GM19239 (cell line): ENCODE data around the gene ZCCHC24.
"Not testable (repeated sequence)": the region's sequence is repeated elsewhere in the genome, so short reads cannot be mapped to it uniquely, and the experiment has no call there.

ENCODE experiments used
- DNase-seq: peaks from one replicate; pipeline ENCODE4 v3.0.0; 2011; ENCODE audit warnings: low spot score; ENCODE audit not compliant: insufficient read length
- FAIRE-seq: peaks from 2 replicates; lab custom pipeline; 2011; peaks lifted over from hg19 to GRCh38; lab: Jason Lieb, UNC

The ZCCHC24 gene

DNA sequence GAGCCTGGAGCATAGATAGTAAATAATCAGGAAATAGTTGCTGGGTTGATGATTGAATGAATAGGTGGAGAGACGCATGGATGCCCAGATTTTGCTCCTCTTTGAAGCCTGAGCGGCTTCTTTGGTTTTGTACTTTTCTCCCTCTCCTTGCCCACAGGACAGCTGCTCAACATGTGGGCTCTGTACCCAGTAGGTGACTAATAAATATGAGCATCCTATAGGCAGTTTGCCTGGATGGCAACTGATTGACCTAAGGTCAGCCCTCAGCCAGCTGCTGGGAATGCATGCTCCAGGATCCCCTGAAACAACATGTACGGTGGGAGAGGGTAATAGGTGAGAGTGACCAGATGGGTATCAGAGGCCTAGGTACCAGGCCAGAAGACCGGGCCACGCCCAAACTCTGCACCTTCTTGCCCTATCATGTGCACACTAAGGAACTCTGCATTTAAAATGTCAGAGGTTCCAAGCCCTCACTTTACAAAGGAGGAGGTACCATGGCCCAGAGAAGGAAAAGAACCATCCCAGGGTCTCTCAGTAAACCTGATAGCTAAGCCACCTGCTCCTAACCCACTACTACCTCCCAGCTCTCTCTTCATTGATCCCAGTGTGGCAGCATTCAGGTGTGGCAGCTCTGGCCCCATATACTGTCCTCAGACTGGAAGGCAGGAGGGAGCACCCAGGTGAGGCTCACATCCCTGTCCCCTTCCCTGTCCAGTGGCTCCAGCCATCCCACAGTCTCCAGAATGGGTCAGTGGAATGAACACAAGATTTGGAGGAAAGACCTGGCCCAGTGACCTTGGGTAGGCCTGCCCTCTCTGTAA is 2.7 kb upstream of the ZCCHC24 start:
- no peak for DNase-seq

DNA sequence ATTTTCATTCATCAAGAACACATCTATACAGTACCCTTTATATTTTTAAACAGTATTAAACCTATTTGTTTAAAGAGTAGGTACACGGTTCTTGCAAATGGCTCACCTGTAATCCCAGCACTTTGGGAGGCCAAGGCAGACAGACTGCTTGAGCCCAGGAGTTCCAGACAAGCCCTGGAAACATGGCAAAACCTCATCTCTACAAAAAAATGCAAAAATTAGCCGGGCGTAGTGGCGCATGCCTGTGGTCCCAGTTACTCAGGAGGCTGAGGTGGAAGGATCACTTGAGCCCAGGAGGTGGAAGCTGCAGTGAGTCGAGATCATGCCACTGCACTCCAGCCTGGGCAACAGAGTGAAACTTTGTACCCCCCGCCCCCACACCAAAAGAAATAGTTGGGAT is 1.8 kb upstream of the ZCCHC24 start:
- not testable (repeated sequence) for FAIRE-seq, DNase-seq

More for the DNA sequence above, 2.7 kb upstream of the ZCCHC24 start:
- no peak for FAIRE-seq

DNA sequence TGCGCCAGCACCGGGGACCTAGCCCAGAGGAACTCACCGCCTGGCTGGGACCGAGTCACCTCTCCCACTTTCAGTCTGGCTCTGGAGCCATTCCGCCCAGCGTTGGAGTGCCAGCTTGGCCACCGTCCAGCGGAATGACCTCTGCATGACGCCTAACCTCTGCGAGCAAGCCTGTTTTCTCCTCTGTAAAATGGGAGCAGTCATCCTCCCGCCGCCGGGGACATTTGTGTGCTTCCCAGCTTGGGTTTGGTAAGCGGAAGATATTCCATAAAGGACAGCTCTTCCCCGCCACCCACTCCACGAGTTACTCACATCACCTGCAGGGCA is 1.3 kb upstream of the ZCCHC24 start:
- FAIRE-seq (no peak), DNase-seq (no peak)

DNA sequence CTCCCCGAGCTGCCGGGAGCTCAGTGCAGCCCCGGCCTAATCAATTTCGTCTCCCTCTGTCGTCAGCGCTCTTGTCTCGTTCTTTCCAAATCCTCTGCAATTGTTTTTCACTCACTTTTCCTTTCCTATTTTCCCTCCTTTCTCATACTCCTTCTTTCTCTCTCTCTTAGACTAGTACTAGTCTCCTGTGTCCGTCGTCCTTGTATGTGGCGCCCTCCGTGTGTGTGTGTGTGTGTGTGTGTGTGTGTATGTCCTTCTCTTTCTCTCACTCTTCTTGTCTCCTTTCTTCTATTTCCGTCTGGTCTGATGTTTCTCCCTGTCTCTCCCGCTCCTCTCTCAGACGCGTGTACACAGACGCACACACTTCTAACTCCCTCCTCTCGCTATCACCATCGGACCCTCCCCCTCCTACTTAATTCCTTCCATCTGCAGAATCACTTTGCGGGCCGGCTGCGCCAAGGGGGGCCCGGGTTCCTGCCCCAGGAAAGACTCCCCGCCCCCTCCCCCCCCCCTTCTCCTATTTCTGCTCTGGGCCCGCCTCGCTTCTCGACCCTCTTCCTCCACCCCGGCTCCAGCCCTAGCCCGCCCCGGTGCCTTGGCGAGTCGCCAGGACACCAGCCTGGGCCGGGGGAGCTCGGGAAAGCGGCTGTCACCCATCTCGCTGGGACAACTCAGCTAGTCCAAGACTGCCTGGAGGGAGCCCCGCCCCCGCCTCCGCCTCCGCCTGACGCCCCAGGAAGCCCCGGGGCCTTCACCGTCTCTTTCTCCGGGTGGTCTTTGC is 743 bp upstream of the ZCCHC24 start:
- DNase-seq = no peak
- no peak for FAIRE-seq

DNA sequence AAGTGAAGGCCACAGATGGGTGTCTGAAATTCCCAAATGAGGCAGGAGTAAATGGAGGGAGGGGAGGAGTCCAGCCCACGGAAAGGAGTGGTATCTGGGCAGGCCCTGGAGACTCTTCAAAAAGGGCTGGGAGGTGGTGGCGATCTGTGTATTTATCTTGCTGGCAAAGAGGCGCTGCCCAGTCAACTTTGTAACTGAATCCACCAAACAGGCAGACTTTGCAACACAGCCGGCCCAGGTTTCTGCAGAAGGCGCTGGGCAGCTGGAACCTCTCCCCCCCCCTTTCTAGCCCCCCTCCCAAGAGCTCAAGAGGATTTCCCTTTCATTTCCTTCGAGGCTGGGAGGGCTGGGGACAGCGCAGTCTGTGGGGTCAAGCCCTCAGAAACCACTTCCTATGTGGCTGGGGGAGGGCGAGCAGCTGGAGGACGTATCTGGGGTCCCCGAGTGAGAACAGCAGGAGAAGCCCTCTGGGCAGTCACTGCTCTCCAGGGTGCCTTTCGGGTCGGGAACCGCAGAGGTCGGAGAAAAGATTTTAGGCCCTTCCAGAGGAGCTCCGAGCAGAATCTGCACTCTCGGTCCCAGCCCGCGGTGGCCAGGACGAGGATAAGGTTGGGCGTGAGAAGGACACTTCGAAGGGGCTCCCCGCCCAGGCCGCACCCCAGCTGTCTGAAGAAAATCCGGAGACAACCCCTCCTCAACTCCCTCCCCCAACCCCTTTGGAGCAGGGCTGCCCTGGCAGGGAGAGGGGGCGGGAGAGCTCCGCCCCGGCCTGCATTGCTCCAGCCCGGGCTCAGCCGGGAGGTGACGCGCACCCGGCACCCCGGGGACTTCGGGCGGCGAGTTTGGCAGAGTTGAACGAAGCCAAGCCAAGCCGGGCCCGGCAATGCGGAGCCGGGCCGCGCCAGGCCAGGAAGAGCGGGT is 965 bp downstream of the ZCCHC24 start:
- FAIRE-seq (no peak), DNase-seq (peak; percentile 48)

DNA sequence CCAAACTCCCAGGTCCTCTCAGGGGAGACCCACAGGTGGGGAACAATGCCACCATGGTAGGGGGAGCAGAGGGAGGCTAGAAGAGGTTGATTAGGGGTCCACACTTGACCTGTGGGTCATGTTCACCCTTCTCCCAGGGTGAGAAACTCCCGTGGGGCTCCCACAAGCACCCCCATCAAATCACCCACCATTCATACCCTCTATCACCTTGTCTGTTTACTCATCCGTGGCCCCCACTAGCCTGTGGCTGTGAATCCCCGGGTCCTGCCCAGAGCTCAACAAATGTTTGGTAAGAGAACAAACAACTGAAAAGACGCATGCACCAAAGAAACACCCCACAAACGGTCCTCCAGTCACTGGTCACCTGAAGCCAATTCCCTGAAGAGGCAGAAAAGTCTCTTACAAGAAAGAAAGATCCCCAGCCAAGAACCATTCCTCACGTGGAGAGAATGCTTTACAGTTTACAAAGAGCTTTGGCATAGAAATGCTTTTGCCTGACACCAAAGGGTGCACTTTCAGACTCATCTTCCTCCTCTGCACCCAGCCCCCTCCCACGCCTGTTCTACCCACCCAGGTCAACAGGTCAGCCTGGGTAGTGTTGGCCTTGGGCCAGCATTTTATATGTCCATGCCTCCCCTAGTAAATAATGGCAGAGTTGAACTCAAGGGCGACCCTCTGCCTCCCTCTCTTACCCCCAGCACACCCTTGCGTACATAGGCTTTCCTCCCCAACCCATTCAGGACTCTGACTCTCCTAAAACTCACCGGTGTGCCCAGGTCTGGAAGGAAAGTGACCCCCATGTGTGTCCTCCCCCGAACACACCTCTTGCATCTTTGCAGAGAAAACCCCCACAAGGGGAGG is 1.9 kb downstream of the ZCCHC24 start:
- DNase-seq = no peak
- FAIRE-seq = no peak

DNA sequence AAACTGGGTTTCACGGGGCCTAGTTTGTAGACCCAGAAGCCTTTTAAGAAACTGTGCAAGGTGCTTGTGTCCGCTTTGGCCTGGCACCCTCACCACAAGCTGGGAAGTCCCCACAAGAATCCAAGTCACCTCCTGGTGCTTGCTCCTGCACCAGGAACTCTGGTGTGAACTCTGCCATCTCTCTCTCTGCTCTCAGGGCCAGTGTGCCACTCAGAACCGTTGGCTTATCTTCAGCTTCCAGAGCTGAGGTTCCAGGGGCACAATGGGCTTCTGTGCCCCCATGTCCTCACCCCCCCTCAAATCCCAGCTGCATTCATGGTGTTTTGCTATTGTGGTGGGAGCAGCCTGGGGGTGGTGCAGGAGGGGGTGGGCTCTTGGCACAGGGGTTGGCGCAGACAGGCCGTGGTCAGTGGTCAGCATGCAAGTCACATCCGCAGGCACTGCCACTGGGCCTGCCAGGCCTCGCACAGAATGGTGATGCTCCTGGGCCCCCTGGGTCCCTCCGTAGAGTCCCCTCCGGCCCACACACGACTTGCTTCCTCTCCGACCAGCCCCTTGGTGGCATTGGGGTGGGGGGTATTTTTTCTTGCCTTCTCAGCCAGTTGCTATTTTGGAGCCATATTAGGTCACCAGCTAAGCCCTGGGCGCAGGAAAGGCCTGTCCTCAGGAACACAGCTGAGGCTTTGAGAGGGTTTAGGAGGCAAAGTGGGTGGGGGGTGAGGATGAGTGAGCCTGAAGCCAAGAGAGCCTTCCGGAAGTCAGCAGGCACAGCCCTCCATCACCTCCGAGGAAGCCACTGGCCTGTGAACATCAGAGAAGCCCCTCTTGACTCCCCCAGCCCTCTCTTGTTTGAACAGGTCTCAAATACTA is 3.0 kb downstream of the ZCCHC24 start:
- DNase-seq (no peak), FAIRE-seq (no peak)

DNA sequence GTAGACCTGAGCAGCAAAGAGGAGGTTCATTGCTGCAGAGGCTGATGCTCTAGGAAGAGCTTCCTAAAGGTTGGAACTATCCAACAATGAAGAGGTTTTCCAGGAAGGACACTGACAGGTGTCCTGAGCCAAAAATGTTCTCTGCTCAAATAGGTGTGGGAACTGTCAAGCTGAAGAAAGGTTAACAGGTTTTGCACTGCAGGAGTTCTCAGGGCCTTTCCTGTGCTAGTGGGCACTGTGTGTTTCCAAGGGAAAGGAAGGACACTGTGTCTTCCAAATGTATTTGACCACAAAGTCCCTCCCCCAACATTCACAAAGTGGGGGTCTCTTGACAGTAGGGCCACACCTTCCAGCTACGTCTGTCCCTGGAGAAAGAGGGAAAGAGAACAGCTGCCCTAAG is 4.0 kb downstream of the ZCCHC24 start:
- DNase-seq = no peak
- no peak for FAIRE-seq

DNA sequence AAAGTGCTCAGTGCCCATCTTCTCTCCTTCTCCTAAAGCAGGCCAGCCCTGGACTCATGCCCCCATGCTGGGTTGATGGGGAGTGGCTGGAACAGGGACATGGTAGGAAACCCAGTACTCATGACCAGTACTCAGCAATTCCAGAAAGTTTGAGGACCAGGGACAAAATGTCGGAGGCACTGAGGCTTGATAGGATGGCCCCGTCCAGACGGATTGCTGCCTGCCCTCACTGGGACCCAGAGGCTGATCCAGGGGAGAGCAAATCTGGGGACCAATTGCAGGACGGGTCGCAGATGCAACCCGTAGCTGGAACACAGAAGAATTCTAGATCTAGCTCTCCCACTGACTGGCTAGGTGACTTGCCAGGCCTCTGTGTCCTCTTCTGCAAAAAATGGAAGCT is 5.1 kb downstream of the ZCCHC24 start:
- FAIRE-seq = no peak
- DNase-seq = no peak

DNA sequence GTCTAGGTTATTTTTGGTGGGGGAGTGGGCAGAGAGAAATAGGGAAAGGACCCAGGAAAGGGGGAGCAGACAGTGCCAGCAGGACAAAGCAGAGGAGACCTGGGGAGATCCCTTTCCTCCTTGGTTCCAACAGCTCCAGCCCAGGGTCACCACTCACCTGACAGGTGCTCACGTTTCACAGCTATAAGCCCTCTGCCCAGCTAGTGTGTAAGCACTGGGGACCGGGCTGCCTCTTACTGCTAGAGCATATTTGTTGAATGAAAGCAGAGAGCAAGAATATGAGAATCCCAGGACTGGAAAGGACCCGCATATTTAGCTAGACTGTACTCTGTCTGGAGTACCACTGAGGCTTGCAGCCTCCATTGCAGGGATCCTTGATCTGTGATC is 6.7 kb downstream of the ZCCHC24 start:
- no peak for DNase-seq
- no peak for FAIRE-seq

DNA sequence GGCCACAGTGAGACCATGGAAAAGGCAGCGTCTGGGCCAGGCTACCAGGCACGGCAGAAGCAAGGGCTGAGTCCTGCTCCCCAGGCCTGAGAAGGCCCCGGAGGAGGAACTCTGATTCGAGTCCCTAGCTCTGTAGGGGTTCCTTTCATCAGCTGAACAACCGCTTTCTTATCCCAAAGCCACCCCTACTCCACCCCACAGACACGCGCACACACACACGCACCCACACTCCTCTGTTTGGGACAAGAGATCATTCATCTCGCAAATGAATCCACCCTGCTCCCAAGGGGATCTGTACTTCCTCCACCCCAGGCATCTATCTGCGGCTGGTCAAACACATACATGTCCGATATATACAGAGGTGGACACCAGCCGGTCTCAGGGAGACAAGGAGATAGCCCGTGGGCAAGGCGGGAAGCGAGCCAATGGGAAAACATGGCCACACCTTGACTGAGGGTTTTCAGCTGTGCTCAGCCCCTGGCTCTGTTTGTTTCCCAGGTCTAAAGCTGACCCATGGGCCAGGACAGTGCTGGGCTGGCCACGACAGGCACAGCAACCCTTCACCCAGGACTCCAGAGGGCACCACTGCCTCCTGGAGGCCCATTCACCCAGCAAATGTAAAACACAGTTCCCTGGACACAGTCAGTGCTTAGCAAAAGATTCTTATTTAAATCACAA is 7.3 kb downstream of the ZCCHC24 start:
- no peak for FAIRE-seq

DNA sequence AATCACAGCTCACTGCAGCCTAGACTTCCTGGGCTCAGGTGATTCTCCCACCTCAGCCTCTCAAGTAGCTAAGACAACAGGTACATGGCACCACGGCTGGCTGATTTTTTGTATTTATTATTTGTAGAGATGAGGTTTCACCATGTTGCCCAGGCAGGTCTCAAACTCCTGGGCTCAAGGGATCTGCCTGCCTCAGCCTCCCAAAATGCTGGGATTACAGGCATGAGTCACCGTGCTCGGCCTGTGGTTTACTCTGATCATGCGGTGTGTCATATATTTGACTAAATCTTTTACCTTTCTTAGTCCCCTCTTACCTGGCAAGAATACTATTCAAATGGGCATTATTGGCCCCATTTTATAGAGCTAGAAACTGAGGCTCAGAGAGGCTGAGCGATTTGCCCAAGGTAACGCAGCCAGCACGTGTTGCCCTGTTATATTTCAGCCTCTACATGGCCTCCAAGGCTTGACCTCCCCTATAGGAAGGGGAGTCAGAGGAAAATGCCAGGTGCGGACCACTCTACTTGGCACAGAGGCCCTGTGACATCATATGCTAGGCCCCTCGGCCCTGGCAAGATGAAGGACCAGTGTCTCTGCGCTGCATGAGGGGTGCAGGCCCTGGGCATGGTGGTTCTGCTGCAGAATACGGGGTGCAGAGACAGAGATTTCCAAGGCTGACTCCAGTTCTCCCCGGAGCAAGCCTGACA is 8.2 kb downstream of the ZCCHC24 start:
- DNase-seq (no peak), FAIRE-seq (no peak)

More for the DNA sequence above, 7.3 kb downstream of the ZCCHC24 start:
- DNase-seq = no peak

DNA sequence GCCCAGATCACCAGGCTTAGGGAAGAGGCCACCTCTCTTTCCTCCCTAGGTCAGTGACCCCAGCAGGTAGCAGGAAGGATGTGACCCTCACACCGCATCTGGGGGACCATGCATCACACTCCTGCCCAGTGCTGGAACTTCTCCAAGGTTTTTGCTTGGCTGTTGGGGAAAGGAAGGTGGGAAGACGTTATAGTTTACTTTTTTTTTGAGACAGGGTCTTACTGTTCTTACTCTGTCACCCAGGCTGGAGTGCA is 8.6 kb downstream of the ZCCHC24 start:
- FAIRE-seq = no peak
- DNase-seq = no peak

DNA sequence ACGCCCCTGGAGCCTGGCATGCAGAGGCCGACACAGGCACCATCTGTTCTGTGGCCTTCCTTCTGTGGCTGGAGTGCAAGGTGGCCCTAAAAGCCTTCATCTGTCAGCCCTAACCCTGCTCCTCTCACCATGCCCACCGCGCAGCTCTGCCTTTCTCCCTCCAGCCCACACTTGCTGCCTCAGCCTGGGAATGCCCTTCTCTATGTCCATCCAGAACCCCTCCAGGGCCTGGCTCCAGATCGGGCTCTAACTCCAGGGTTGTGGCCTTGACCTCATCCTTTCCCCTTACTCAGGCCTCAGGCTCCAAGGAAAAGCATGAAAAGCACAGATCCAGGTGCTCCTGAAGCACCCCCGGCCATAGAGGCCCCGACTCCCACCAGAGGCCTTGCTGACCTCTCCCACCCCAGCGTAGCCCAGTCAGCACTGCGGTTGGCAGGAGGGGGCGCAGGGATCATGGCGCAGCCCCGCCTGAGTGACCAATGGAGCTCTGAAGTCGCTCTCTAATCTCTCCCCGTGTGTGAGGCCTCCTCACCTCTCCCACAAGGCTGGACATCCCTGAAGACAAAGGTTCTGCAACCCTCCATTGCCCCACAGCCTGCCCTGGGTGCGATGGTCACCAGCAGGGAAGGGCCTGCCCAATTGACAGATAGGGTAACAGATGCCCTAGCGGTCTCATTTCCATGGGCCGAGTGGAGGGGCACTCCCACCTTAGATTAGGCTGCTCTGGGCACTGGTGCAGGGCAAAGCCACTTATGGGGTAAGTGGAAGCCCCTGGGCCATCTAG is 9.2 kb downstream of the ZCCHC24 start:
- FAIRE-seq = no peak
- no peak for DNase-seq

DNA sequence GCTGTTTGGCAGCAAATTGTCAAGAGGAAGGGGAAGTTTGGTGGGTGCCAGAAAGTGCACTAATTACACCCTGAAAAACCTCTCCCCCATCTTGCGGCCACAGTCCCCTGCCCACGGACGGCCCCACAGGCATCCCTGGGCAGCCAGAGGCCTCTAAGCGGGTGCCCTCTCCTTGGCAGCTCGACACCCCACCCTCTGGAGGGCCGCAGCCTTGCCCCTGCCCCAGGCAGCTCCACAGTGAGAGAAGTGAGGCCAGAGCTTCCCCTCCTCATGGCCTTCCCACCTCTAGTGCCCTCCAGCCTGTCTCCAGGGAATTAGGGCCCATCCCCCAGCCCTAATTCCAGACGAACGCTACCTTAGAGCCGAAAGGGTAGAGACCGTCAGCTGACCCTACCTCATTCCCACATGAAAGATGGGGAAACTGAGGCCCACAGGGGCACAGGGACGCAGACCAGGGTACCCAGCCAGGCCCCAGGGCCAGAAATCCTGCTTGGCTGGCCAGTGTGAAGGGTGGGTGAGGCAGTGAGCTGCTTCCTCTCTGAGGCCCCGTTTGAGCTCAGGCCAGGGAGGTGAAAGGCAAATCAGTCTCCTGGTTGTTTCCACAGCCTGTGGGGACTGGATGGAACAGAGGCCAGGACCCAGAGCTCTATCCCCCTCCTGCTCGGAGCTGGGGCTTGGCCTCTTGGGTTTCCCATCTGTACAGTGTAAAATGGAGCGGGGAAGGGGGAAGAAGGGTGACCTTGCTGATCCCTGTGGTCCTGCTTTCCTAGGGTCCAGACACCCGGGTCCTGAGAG is 10.0 kb downstream of the ZCCHC24 start:
- DNase-seq (no peak), FAIRE-seq (no peak)

DNA sequence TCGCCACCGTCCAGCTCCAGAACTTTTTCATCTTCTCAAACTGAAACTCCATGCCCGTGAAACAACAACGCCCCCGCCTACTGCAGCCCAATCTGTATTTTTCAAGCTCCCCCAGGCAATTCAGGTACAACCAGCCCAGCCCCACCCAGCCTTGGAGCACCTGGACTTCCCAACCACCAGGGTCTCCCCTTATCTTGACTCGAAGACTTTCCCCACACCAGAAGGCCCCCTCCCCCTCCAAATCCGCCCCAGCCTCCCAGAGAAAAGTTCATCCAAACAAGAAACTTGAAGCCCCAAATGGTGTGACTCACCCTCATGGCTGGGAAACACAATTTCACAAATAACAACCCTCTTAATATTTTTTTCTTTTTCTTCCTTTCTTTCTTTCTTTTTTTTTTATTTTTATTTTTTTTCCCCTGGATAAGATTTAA is 10.6 kb downstream of the ZCCHC24 start:
- DNase-seq (no peak), FAIRE-seq (no peak)
